Measurements from ENCODE around the gene TRPM4. TPM values are rescaled to one million over a fixed set of nuclear protein-coding genes. Genes with fewer than 3 reads are reported as not detected.
"Not testable (repeated sequence)": the region's sequence is repeated elsewhere in the genome, so short reads cannot be mapped to it uniquely, and the experiment has no call there.

The TRPM4 gene
- total and polyA plus RNA-seq, 4 donors = 8.1 to 31.2 (median 13.2) TPM

DNA sequence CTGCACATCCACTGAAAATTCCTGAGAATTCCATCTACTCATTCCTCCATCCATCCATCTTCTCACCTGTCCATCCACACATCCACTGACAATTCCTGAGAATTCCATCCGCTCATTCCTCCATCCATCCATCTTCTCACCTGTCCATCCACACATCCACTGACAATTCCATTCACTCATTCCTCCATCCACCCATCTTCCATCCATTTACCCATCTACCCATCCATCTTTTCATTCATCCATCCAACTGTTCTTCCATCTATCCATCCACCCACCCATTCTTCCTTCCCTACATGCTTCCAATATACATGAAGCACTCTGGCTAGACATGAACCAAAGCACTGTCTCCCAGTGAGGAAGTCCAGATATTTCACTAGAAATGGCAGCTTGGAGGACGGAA is 15.6 kb downstream of the TRPM4 start:
- DNase-seq (ENCODE audit: low spot score) = no peak
- TF ChIP-seq JUND (IDR thresholded peaks at IDR 0.05) (no peak), CTCF (IDR thresholded peaks at IDR 0.05; ENCODE audit: low read depth, low read length, missing input control) (no peak), FOXA2 (IDR thresholded peaks at IDR 0.05) (no peak), HNF4A (conservative IDR thresholded peaks at IDR 0.05) (no peak), FOXA1 (IDR thresholded peaks at IDR 0.05) (no peak)
- no peaks in the 10 kb centered on the region for H3K9me3 ChIP-seq (ENCODE audit: control insufficient read depth in 4 of 4, low read length in 3 of 4)
- H3K4me1 ChIP-seq (ENCODE audit: control insufficient read depth in 4 of 4, insufficient read depth in 4 of 4, low read length in 3 of 4) = peaks cover 0 to 6% (median 2%) of the 10 kb centered on the region in 4 donors
- no peak overlapping the region for H3K4me3 ChIP-seq (ENCODE audit: low read depth in 1 of 3, low read length in 3 of 3)
- no peak overlapping the region for H3K9ac ChIP-seq (ENCODE audit: low read depth in 1 of 2, low read length in 2 of 2)
- no peaks in the 10 kb centered on the region for H3K27me3 ChIP-seq (ENCODE audit: control insufficient read depth in 4 of 4, insufficient read depth in 4 of 4, low read length in 3 of 4)
- WGBS = 95% methylated on average over 2 of the region's 2 CpGs
- H3K27ac ChIP-seq (ENCODE audit: low read depth in 1 of 2, low read length in 2 of 2) = no peak overlapping the region
- peaks cover 3 to 4% (median 3%) of the 10 kb centered on the region in 4 donors for H3K36me3 ChIP-seq (ENCODE audit: control insufficient read depth in 4 of 4, insufficient read depth in 3 of 4, low read depth in 1 of 4, low read length in 3 of 4)

GRCh38 chr19:49180659-49181058 is 23.1 kb downstream of the TRPM4 start:
- Histone ChIP-seq H3K4me1 (ENCODE audit: control insufficient read depth in 4 of 4, insufficient read depth in 4 of 4, low read length in 3 of 4) (no peaks in the 10 kb centered on the region), H3K9me3 (ENCODE audit: control insufficient read depth in 4 of 4, low read length in 3 of 4) (no peaks in the 10 kb centered on the region), H3K36me3 (ENCODE audit: control insufficient read depth in 4 of 4, insufficient read depth in 3 of 4, low read depth in 1 of 4, low read length in 3 of 4) (no peaks in the 10 kb centered on the region), H3K9ac (ENCODE audit: low read depth in 1 of 2, low read length in 2 of 2) (no peak overlapping the region), H3K4me3 (ENCODE audit: low read depth in 1 of 3, low read length in 3 of 3) (no peak overlapping the region), H3K27ac (ENCODE audit: low read depth in 1 of 2, low read length in 2 of 2) (no peak overlapping the region), H3K27me3 (ENCODE audit: control insufficient read depth in 4 of 4, insufficient read depth in 4 of 4, low read length in 3 of 4) (no peaks in the 10 kb centered on the region)
- TF ChIP-seq, protein P1, sequence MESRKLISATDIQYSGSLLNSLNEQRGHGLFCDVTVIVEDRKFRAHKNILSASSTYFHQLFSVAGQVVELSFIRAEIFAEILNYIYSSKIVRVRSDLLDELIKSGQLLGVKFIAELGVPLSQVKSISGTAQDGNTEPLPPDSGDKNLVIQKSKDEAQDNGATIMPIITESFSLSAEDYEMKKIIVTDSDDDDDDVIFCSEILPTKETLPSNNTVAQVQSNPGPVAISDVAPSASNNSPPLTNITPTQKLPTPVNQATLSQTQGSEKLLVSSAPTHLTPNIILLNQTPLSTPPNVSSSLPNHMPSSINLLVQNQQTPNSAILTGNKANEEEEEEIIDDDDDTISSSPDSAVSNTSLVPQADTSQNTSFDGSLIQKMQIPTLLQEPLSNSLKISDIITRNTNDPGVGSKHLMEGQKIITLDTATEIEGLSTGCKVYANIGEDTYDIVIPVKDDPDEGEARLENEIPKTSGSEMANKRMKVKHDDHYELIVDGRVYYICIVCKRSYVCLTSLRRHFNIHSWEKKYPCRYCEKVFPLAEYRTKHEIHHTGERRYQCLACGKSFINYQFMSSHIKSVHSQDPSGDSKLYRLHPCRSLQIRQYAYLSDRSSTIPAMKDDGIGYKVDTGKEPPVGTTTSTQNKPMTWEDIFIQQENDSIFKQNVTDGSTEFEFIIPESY (IDR thresholded peaks at IDR 0.05) = no peak
- no peak for DNase-seq (ENCODE audit: low spot score)
- 93% methylated on average over 4 of the region's 4 CpGs for WGBS

DNA sequence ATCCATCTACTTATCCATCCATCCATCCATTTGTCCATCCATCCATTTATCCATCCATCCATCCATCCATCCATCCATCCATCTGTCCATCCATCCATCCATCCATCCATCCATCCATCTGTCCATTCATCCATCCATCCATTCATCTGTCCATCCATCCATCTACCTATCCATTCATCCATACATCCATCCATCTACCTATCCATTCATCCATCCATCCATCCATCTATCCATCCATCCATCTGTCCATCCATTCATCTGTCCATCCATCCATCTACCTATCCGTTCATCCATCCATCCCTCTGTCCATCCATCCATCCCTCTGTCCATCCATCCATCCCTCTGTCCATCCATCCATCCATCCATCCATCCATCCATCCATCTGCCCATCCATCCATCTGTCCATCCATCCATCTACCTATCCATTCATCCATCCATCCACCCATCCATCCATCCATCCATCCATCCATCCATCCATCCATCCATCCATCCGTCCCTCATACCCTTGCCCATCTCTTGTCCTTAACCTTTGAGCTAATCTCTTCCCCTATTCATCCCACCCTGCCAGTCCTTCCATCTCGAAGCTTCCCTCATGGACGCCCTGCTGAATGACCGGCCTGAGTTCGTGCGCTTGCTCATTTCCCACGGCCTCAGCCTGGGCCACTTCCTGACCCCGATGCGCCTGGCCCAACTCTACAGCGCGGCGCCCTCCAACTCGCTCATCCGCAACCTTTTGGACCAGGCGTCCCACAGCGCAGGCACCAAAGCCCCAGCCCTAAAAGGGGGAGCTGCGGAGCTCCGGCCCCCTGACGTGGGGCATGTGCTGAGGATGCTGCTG is 24.6 kb downstream of the TRPM4 start:
- not testable (repeated sequence) for H3K9ac ChIP-seq (ENCODE audit: low read depth in 1 of 2, low read length in 2 of 2); H3K4me3 ChIP-seq (ENCODE audit: low read depth in 1 of 3, low read length in 3 of 3); H3K4me1 ChIP-seq (ENCODE audit: control insufficient read depth in 4 of 4, insufficient read depth in 4 of 4, low read length in 3 of 4); H3K9me3 ChIP-seq (ENCODE audit: control insufficient read depth in 4 of 4, low read length in 3 of 4); H3K36me3 ChIP-seq (ENCODE audit: control insufficient read depth in 4 of 4, insufficient read depth in 3 of 4, low read depth in 1 of 4, low read length in 3 of 4); H3K27ac ChIP-seq (ENCODE audit: low read depth in 1 of 2, low read length in 2 of 2); H3K27me3 ChIP-seq (ENCODE audit: control insufficient read depth in 4 of 4, insufficient read depth in 4 of 4, low read length in 3 of 4); DNase-seq (ENCODE audit: low spot score)
- 69% methylated on average over 20 of the region's 20 CpGs for WGBS

GRCh38 chr19:49182848-49183375 is 25.3 kb downstream of the TRPM4 start:
- H3K27me3 ChIP-seq (ENCODE audit: control insufficient read depth in 4 of 4, insufficient read depth in 4 of 4, low read length in 3 of 4) = no peaks in the 10 kb centered on the region
- no peaks in the 10 kb centered on the region for H3K4me1 ChIP-seq (ENCODE audit: control insufficient read depth in 4 of 4, insufficient read depth in 4 of 4, low read length in 3 of 4)
- no peak for DNase-seq (ENCODE audit: low spot score)
- no peaks in the 10 kb centered on the region for H3K9me3 ChIP-seq (ENCODE audit: control insufficient read depth in 4 of 4, low read length in 3 of 4)
- 63% methylated on average over 26 of the region's 26 CpGs for WGBS
- no peak overlapping the region for H3K9ac ChIP-seq (ENCODE audit: low read depth in 1 of 2, low read length in 2 of 2)
- H3K36me3 ChIP-seq (ENCODE audit: control insufficient read depth in 4 of 4, insufficient read depth in 3 of 4, low read depth in 1 of 4, low read length in 3 of 4) = no peaks in the 10 kb centered on the region
- H3K4me3 ChIP-seq (ENCODE audit: low read depth in 1 of 3, low read length in 3 of 3) = no peak overlapping the region
- H3K27ac ChIP-seq (ENCODE audit: low read depth in 1 of 2, low read length in 2 of 2) = no peak overlapping the region
- no peak for TF ChIP-seq HNF4G (IDR thresholded peaks at IDR 0.05)
- TF ChIP-seq ATF3 (IDR thresholded peaks at IDR 0.05) = no peak
- TF ChIP-seq EGR1 (IDR thresholded peaks at IDR 0.05; ENCODE audit: low read depth in 2 of 2) = no peak
- TF ChIP-seq, protein P1 (IDR thresholded peaks at IDR 0.05) = no peak
- no peak for TF ChIP-seq RAD21 (IDR thresholded peaks at IDR 0.05)
- no peak for TF ChIP-seq HNF4A (conservative IDR thresholded peaks at IDR 0.05)
- TF ChIP-seq NR2F2 (IDR thresholded peaks at IDR 0.05) = no peak
- no peak for TF ChIP-seq JUND (IDR thresholded peaks at IDR 0.05)
- no peak for TF ChIP-seq RXRA (IDR thresholded peaks at IDR 0.05)
- no peak for TF ChIP-seq FOXA1 (IDR thresholded peaks at IDR 0.05)
- no peak for TF ChIP-seq TAF1 (conservative IDR thresholded peaks at IDR 0.05)

All from liver (tissue), 9 donors.